Vagina (tissue), 2 donors: ENCODE measurements around the gene GALR2.

Experiments
- POLR2A ChIP-seq, 2 donors: fragments of 450-650 bp; IDR thresholded peaks; one replicate each; pipeline ENCODE4 v1.6.1; 2017; ENCODE audit warnings: antibody characterized with exemption in 2 of 2, mild to moderate bottlenecking in 2 of 2, moderate library complexity in 2 of 2
- TF ChIP-seq, protein P1 (sequence below), 3 experiments: fragments of 450-650 bp in 2 of 3; fragments of 200-600 bp in 1 of 3; sonication (generic) in 1 of 3; IDR thresholded peaks; one replicate each; pipeline ENCODE4 v1.5.1; 2017 to 2019; ENCODE audit warnings: antibody characterized with exemption in 3 of 3, mild to moderate bottlenecking in 2 of 3, moderate library complexity in 2 of 3

DNA sequence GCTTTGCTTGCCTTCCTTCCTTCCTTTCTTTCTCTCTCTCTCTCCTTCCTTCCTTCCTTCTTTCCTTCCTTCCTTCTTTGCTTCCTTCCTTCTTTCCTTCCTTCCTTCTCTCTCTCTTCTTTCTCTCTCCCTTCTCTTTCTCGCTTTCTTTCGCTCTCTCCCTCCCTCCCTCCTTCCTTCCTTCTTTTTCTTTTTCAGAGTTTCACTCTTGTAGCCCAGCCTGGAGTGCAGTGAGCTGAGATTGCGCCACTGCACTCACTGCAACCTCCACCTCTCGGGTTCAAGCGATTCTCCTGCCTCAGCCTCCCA lies 48.6 kb downstream of the GALR2 start:
- TF ChIP-seq, protein P1, sequence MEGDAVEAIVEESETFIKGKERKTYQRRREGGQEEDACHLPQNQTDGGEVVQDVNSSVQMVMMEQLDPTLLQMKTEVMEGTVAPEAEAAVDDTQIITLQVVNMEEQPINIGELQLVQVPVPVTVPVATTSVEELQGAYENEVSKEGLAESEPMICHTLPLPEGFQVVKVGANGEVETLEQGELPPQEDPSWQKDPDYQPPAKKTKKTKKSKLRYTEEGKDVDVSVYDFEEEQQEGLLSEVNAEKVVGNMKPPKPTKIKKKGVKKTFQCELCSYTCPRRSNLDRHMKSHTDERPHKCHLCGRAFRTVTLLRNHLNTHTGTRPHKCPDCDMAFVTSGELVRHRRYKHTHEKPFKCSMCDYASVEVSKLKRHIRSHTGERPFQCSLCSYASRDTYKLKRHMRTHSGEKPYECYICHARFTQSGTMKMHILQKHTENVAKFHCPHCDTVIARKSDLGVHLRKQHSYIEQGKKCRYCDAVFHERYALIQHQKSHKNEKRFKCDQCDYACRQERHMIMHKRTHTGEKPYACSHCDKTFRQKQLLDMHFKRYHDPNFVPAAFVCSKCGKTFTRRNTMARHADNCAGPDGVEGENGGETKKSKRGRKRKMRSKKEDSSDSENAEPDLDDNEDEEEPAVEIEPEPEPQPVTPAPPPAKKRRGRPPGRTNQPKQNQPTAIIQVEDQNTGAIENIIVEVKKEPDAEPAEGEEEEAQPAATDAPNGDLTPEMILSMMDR (IDR thresholded peaks at IDR 0.05) = no peak
- no peak for TF ChIP-seq POLR2A (IDR thresholded peaks at IDR 0.05)
